Effector memory CD4-positive, alpha-beta T cell (primary cell): ENCODE results near the gene PDE4B.

Experiments
- DNase-seq, 3 donors: peaks; one replicate each; pipeline ENCODE4 v3.0.0-alpha.2; 2020
- H3K27ac ChIP-seq: 2 replicates; pipeline ENCODE4 v1.7.0; 2013; ENCODE audit warnings: mild to moderate bottlenecking, low read length, moderate library complexity; ENCODE audit not compliant: insufficient read depth, poor library complexity, severe bottlenecking
- H3K27me3 ChIP-seq: replicated peaks from 2 replicates; pipeline ENCODE4 v1.7.0; 2013; ENCODE audit warnings: mild to moderate bottlenecking, low read length; ENCODE audit not compliant: insufficient read depth, control insufficient read depth, poor library complexity, severe bottlenecking
- H3K36me3 ChIP-seq: 2 replicates; pipeline ENCODE4 v1.7.0; 2013; ENCODE audit warnings: mild to moderate bottlenecking, low read length, moderate library complexity; ENCODE audit not compliant: control insufficient read depth, insufficient read depth
- H3K4me1 ChIP-seq: 2 replicates; pipeline ENCODE4 v1.7.0; 2013; ENCODE audit warnings: low read length, mild to moderate bottlenecking; ENCODE audit not compliant: control insufficient read depth, insufficient read depth, poor library complexity, severe bottlenecking
- H3K4me3 ChIP-seq: 2 replicates; pipeline ENCODE4 v1.7.0; 2013; ENCODE audit warnings: low read length, low read depth, mild to moderate bottlenecking; ENCODE audit not compliant: insufficient read depth, poor library complexity, severe bottlenecking
- H3K9me3 ChIP-seq: 2 replicates; pipeline ENCODE4 v1.7.0; 2013; ENCODE audit warnings: mild to moderate bottlenecking, low read length, moderate library complexity; ENCODE audit not compliant: control insufficient read depth

Gene PDE4B

GRCh38 chr1:66285618-66286270 lies 493.0 kb downstream of the PDE4B start:
- DNase-seq = no peak
- no peak overlapping the region for H3K27ac ChIP-seq
- no peaks in the 10 kb centered on the region for H3K27me3 ChIP-seq
- peaks cover 24% of the 10 kb centered on the region for H3K4me1 ChIP-seq
- H3K4me3 ChIP-seq = no peak overlapping the region
- no peaks in the 10 kb centered on the region for H3K36me3 ChIP-seq
- no peaks in the 10 kb centered on the region for H3K9me3 ChIP-seq

- Histone ChIP-seq H3K27ac (no peak overlapping the region), H3K36me3 (no peaks in the 10 kb centered on the region), H3K9me3 (no peaks in the 10 kb centered on the region), H3K27me3 (no peaks in the 10 kb centered on the region), H3K4me3 (no peak overlapping the region), H3K4me1 (peaks cover 24% of the 10 kb centered on the region)
- DNase-seq = no peak
Observed at GRCh38 chr1:66286307-66286706, 493.6 kb downstream of the PDE4B start.

GRCh38 chr1:66288048-66288447 lies 495.4 kb downstream of the PDE4B start:
- H3K9me3 ChIP-seq = no peaks in the 10 kb centered on the region
- no peaks in the 10 kb centered on the region for H3K27me3 ChIP-seq
- H3K36me3 ChIP-seq = no peaks in the 10 kb centered on the region
- H3K4me3 ChIP-seq = no peak overlapping the region
- H3K27ac ChIP-seq = no peak overlapping the region
- no peak for DNase-seq
- H3K4me1 ChIP-seq = peaks cover 14% of the 10 kb centered on the region

- Histone ChIP-seq H3K27ac (no peak overlapping the region), H3K4me1 (no peaks in the 10 kb centered on the region), H3K4me3 (no peak overlapping the region), H3K9me3 (no peaks in the 10 kb centered on the region), H3K36me3 (no peaks in the 10 kb centered on the region), H3K27me3 (no peaks in the 10 kb centered on the region)
- DNase-seq = no peak
Observed at GRCh38 chr1:66290761-66291530, 498.3 kb downstream of the PDE4B start.

GRCh38 chr1:66291531-66291864 lies 498.8 kb downstream of the PDE4B start:
- no peaks in the 10 kb centered on the region for H3K27me3 ChIP-seq
- DNase-seq = no peak
- H3K27ac ChIP-seq = no peak overlapping the region
- no peaks in the 10 kb centered on the region for H3K4me1 ChIP-seq
- H3K9me3 ChIP-seq = no peaks in the 10 kb centered on the region
- no peak overlapping the region for H3K4me3 ChIP-seq
- no peaks in the 10 kb centered on the region for H3K36me3 ChIP-seq

DNA sequence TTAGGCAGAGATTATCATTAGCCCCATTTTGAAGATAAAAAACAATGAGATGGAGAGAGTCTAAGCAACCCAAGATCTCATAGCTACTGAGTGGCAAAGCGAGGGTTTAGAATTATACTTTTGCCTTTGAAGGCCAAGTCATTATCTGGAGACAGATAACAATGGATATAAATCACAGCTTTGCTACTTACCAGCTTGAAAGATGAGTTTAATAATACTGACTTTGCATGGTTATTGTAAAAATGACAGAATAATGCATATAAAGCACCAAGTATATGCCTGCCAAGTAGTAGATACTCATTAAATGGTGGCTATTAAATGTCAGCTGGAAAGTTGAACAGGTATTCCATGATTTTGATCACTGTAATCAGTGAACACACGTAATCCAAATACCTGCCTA lies 499.6 kb downstream of the PDE4B start:
- Histone ChIP-seq H3K36me3 (no peaks in the 10 kb centered on the region), H3K27ac (no peak overlapping the region), H3K27me3 (no peaks in the 10 kb centered on the region), H3K9me3 (no peaks in the 10 kb centered on the region), H3K4me3 (no peak overlapping the region), H3K4me1 (no peaks in the 10 kb centered on the region)
- no peak for DNase-seq

DNA sequence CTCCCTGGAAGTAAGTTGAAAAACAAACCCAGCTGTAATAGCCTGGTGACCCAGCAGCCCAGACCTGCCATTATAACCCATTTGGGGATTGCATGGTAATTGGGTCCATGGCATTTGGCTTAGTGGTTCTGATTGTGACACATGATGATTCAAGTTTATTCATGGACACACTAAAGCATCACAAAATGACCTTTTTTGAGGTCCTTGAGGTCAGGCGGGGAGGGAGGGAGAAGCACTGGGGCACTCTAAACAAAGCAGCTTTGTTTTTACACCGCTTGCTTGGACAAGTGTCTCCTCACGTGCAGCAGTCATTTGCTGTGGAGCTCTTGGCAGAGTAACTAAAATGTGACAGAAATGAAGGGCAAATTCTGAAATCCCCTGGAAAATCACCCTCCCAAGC lies 500.2 kb downstream of the PDE4B start:
- Histone ChIP-seq H3K4me3 (no peak overlapping the region), H3K4me1 (no peaks in the 10 kb centered on the region)
- DNase-seq = no peak

GRCh38 chr1:66294707-66295370 lies 502.1 kb downstream of the PDE4B start:
- no peaks in the 10 kb centered on the region for H3K4me1 ChIP-seq
- no peak for DNase-seq
- no peaks in the 10 kb centered on the region for H3K36me3 ChIP-seq
- H3K27me3 ChIP-seq = no peaks in the 10 kb centered on the region
- no peak overlapping the region for H3K4me3 ChIP-seq
- no peaks in the 10 kb centered on the region for H3K9me3 ChIP-seq
- no peak overlapping the region for H3K27ac ChIP-seq

More for the DNA sequence above, 500.2 kb downstream of the PDE4B start:
- Histone ChIP-seq H3K27ac (no peak overlapping the region), H3K36me3 (no peaks in the 10 kb centered on the region), H3K9me3 (no peaks in the 10 kb centered on the region), H3K27me3 (no peaks in the 10 kb centered on the region)

DNA sequence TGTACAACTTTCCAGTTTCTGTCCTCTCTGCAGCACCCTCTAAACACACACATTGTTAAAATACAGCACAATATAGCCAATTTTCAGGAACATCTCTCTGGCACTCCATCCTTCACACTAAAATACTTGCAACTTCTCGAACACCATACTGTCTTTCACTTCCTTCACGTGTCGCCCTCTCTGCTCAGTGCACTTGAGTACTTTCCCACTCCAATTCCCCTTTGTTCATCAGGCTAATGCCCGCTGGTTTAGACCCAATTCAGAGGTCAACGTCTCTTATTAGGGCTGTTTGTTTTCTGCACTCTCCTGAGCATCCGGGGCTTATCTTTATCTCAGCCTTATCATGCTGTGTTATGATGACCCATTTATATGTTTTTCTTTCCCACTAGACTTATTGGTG lies 503.1 kb downstream of the PDE4B start:
- H3K36me3 ChIP-seq = no peaks in the 10 kb centered on the region
- no peak overlapping the region for H3K27ac ChIP-seq
- peaks cover 8% of the 10 kb centered on the region for H3K4me1 ChIP-seq
- no peak overlapping the region for H3K4me3 ChIP-seq
- no peak for DNase-seq
- no peaks in the 10 kb centered on the region for H3K9me3 ChIP-seq
- no peaks in the 10 kb centered on the region for H3K27me3 ChIP-seq

DNA sequence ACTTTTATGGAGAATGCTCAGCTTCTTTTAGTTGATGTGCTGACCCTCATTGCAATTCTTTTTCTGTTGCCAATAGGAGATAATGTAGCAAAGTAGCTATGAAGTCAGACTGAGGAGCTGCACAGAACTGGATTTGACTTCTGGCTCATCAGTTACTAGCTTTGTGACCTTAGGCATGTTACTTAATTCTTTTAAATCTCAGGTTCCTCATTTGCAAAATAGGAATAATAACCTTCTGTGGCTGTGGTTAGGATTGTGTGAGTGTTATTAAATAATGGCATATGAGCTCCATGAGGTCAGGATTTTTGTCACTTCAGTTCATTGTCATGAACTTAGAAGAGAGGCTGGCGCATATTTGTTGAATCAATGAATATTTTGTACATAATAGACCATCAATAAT lies 503.7 kb downstream of the PDE4B start:
- Histone ChIP-seq H3K9me3 (no peaks in the 10 kb centered on the region), H3K4me1 (peaks cover 11% of the 10 kb centered on the region), H3K36me3 (no peaks in the 10 kb centered on the region), H3K27ac (no peak overlapping the region), H3K27me3 (no peaks in the 10 kb centered on the region), H3K4me3 (no peak overlapping the region)
- no peak for DNase-seq
